Measurements from ENCODE around the gene DSG4.

Gene DSG4

DNA sequence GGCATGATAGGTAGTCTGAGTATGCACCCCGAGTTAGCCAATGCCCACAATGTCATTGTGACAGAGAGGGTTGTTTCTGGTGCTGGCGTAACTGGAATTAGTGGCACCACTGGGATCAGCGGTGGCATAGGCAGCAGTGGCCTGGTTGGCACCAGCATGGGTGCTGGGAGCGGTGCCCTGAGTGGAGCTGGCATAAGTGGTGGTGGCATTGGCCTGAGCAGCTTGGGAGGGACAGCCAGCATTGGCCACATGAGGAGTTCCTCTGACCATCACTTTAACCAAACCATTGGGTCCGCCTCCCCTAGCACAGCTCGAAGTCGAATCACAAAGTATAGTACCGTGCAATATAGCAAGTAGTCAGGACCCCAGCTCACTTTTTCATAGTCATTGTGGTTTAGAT lies 21.6 kb upstream of the DSG4 start (continued):
- TF ChIP-seq, protein P1, sequence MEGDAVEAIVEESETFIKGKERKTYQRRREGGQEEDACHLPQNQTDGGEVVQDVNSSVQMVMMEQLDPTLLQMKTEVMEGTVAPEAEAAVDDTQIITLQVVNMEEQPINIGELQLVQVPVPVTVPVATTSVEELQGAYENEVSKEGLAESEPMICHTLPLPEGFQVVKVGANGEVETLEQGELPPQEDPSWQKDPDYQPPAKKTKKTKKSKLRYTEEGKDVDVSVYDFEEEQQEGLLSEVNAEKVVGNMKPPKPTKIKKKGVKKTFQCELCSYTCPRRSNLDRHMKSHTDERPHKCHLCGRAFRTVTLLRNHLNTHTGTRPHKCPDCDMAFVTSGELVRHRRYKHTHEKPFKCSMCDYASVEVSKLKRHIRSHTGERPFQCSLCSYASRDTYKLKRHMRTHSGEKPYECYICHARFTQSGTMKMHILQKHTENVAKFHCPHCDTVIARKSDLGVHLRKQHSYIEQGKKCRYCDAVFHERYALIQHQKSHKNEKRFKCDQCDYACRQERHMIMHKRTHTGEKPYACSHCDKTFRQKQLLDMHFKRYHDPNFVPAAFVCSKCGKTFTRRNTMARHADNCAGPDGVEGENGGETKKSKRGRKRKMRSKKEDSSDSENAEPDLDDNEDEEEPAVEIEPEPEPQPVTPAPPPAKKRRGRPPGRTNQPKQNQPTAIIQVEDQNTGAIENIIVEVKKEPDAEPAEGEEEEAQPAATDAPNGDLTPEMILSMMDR (tag by site-specific recombination; IDR thresholded peaks at IDR 0.05): no peak
- TF ChIP-seq, protein P2, sequence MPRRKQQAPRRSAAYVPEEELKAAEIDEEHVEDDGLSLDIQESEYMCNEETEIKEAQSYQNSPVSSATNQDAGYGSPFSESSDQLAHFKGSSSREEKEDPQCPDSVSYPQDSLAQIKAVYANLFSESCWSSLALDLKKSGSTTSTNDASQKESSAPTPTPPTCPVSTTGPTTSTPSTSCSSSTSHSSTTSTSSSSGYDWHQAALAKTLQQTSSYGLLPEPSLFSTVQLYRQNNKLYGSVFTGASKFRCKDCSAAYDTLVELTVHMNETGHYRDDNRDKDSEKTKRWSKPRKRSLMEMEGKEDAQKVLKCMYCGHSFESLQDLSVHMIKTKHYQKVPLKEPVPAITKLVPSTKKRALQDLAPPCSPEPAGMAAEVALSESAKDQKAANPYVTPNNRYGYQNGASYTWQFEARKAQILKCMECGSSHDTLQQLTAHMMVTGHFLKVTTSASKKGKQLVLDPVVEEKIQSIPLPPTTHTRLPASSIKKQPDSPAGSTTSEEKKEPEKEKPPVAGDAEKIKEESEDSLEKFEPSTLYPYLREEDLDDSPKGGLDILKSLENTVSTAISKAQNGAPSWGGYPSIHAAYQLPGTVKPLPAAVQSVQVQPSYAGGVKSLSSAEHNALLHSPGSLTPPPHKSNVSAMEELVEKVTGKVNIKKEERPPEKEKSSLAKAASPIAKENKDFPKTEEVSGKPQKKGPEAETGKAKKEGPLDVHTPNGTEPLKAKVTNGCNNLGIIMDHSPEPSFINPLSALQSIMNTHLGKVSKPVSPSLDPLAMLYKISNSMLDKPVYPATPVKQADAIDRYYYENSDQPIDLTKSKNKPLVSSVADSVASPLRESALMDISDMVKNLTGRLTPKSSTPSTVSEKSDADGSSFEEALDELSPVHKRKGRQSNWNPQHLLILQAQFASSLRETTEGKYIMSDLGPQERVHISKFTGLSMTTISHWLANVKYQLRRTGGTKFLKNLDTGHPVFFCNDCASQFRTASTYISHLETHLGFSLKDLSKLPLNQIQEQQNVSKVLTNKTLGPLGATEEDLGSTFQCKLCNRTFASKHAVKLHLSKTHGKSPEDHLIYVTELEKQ (tag by site-specific recombination; IDR thresholded peaks at IDR 0.05; ENCODE audit: borderline replicate concordance): no peak
- TF ChIP-seq ZNF571 (tag by site-specific recombination; IDR thresholded peaks at IDR 0.05) (no peak), ZNF621 (tag by site-specific recombination; IDR thresholded peaks at IDR 0.05) (no peak), ZNF175 (tag by site-specific recombination; IDR thresholded peaks at IDR 0.05) (no peak)

DNA sequence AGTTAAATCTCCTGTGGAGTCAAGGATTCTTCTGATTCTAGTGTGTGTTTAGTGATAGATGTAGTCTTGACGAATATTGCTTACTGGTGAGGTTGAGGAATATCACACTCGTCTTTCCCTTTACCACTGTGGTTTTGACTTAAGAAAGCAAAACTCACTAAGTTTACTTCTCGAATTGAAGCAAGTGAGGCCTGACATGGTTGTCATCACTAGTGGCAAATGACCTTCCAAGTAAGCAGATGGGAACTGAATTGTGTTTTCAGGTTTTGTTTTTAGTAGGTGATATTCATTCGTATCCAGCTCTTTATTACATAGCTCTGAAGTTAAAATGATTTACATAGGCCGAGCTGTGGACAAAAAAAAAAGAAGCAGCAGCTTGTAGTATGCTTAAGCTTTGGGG lies 20.6 kb upstream of the DSG4 start:
- POLR2A ChIA-PET: no interaction called here
- CTCF ChIA-PET: no interaction called here
- Histone ChIP-seq H3K27ac (ENCODE audit: extremely low read depth, low read depth, low read length) (no peak overlapping the region), H3K4me3 (ENCODE audit: low read depth, low read length) (no peak overlapping the region), H3K4me1 (ENCODE audit: control insufficient read depth, insufficient read depth, low read length) (no peaks in the 10 kb centered on the region), H3K9me3 (ENCODE audit: control insufficient read depth, insufficient read depth, low read depth, low read length) (no peaks in the 10 kb centered on the region), H3K36me3 (ENCODE audit: control insufficient read depth in 2 of 2, insufficient read depth in 1 of 2, low read length in 2 of 2) (no peaks in the 10 kb centered on the region)
- no peak for TF ChIP-seq ZNF747 (tag by site-specific recombination; IDR thresholded peaks at IDR 0.05)
- no peak for TF ChIP-seq ZNF174 (tag by site-specific recombination; IDR thresholded peaks at IDR 0.05)
- no peak for TF ChIP-seq ZNF660 (tag by site-specific recombination; IDR thresholded peaks at IDR 0.05)
- TF ChIP-seq, protein P3, sequence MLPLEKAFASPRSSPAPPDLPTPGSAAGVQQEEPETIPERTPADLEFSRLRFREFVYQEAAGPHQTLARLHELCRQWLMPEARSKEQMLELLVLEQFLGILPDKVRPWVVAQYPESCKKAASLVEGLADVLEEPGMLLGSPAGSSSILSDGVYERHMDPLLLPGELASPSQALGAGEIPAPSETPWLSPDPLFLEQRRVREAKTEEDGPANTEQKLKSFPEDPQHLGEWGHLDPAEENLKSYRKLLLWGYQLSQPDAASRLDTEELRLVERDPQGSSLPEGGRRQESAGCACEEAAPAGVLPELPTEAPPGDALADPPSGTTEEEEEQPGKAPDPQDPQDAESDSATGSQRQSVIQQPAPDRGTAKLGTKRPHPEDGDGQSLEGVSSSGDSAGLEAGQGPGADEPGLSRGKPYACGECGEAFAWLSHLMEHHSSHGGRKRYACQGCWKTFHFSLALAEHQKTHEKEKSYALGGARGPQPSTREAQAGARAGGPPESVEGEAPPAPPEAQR (tag by site-specific recombination; IDR thresholded peaks at IDR 0.05): no peak
- TF ChIP-seq, protein P4, sequence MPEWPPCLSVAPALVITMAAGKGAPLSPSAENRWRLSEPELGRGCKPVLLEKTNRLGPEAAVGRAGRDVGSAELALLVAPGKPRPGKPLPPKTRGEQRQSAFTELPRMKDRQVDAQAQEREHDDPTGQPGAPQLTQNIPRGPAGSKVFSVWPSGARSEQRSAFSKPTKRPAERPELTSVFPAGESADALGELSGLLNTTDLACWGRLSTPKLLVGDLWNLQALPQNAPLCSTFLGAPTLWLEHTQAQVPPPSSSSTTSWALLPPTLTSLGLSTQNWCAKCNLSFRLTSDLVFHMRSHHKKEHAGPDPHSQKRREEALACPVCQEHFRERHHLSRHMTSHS (tag by site-specific recombination; IDR thresholded peaks at IDR 0.05): no peak
- no peak for TF ChIP-seq ZNF114 (tag by site-specific recombination; IDR thresholded peaks at IDR 0.05)
- TF ChIP-seq SP3 (tag by site-specific recombination; IDR thresholded peaks at IDR 0.05): no peak
- TF ChIP-seq ZEB2 (tag by site-specific recombination; IDR thresholded peaks at IDR 0.05): no peak
- TF ChIP-seq, protein P5, sequence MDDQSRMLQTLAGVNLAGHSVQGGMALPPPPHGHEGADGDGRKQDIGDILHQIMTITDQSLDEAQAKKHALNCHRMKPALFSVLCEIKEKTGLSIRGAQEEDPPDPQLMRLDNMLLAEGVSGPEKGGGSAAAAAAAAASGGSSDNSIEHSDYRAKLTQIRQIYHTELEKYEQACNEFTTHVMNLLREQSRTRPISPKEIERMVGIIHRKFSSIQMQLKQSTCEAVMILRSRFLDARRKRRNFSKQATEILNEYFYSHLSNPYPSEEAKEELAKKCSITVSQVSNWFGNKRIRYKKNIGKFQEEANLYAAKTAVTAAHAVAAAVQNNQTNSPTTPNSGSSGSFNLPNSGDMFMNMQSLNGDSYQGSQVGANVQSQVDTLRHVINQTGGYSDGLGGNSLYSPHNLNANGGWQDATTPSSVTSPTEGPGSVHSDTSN (CRISPR knock-in tag; IDR thresholded peaks at IDR 0.05): no peak

DNA sequence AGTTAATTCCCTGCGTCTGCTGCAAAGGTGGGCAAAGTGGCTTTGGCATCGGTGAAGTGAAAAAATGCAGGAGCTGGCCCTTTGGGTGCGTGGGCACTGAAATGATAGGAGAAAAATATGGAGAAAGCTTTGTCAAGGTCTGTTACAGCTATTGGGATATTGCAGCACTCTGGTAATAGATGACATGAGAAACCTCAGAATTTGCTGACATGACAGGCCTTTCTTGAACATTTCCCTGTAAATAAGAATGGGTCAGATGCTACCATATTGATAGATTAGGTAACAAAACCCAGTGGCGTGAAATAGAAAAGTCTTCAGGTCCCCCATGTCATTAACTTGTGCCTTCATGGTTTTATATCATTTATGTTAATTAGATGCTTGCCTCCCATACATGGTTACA lies 12.4 kb upstream of the DSG4 start:
- H3K27ac ChIP-seq (ENCODE audit: extremely low read depth, low read depth, low read length): no peak overlapping the region
- no peaks in the 10 kb centered on the region for H3K4me1 ChIP-seq (ENCODE audit: control insufficient read depth, insufficient read depth, low read length)
- POLR2A ChIA-PET: no interaction called here
- H3K36me3 ChIP-seq (ENCODE audit: control insufficient read depth in 2 of 2, insufficient read depth in 1 of 2, low read length in 2 of 2): no peaks in the 10 kb centered on the region
- H3K9me3 ChIP-seq (ENCODE audit: control insufficient read depth, insufficient read depth, low read depth, low read length): no peaks in the 10 kb centered on the region
- CTCF ChIA-PET: no interaction called here
- H3K4me3 ChIP-seq (ENCODE audit: low read depth, low read length): no peak overlapping the region
- TF ChIP-seq ZNF391 (tag by site-specific recombination; IDR thresholded peaks at IDR 0.05; ENCODE audit: borderline replicate concordance, low read depth) (no peak), KLF7 (tag by site-specific recombination; IDR thresholded peaks at IDR 0.05; ENCODE audit: borderline replicate concordance) (no peak), ZNF837 (tag by site-specific recombination; IDR thresholded peaks at IDR 0.05) (no peak), KLF16 (tag by site-specific recombination; IDR thresholded peaks at IDR 0.05) (no peak), ZNF777 (tag by site-specific recombination; IDR thresholded peaks at IDR 0.05; ENCODE audit: borderline replicate concordance) (no peak)
- TF ChIP-seq, protein P6, sequence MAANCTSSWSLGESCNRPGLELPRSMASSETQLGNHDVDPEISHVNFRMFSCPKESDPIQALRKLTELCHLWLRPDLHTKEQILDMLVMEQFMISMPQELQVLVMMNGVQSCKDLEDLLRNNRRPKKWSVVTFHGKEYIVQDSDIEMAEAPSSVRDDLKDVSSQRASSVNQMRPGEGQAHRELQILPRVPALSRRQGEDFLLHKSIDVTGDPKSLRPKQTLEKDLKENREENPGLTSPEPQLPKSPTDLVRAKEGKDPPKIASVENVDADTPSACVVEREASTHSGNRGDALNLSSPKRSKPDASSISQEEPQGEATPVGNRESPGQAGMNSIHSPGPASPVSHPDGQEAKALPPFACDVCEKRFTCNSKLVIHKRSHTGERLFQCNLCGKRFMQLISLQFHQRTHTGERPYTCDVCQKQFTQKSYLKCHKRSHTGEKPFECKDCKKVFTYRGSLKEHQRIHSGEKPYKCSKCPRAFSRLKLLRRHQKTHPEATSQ (tag by site-specific recombination; IDR thresholded peaks at IDR 0.05): no peak
